Measurements from ENCODE around the gene NCOA3. TPM values are rescaled to one million over a fixed set of nuclear protein-coding genes. Genes with fewer than 3 reads are reported as not detected.
A peak's percentile ranks its signal among the peaks of the same experiment; 100 is the strongest.
"Not testable (repeated sequence)": the region's sequence is repeated elsewhere in the genome, so short reads cannot be mapped to it uniquely, and the experiment has no call there.

The NCOA3 gene
- polyA plus RNA-seq, 4 donors: 30.8 to 41.2 (median 37.5) TPM

GRCh38 chr20:47466704-47467459 is 34.8 kb upstream of the NCOA3 start:
- DNase-seq (ENCODE audit: low read depth in 4 of 4, low spot score in 3 of 4): peak in 3 of 4 donors; percentile 9 to 35 (median 31)

- no peak for DNase-seq (ENCODE audit: low read depth in 4 of 4, low spot score in 3 of 4)
These were observed 33.2 kb upstream of the NCOA3 start for GRCh38 chr20:47468290-47469050.

GRCh38 chr20:47475419-47476044 is 26.2 kb upstream of the NCOA3 start:
- DNase-seq (ENCODE audit: low read depth in 4 of 4, low spot score in 3 of 4): no peak

DNA sequence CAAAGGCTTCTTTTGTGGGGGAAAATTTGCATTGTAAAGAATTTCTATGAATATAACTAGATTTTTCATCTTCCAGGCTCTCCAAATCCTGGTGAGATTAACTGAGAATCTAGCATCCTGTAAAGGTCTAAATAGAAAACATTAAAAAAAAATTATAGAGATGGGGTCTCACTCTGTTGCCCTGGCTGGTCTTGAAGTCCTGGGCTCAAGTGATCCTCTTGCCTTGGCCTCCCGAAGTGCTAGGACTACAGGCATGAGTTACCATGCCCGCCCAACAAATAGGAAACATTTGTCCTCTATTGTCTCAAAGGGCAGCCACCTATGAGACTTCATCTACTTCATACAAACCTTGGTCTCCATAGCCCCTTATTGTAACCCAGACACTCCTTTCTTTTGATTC is 25.2 kb upstream of the NCOA3 start:
- no peak for DNase-seq (ENCODE audit: low read depth in 4 of 4, low spot score in 3 of 4)

DNA sequence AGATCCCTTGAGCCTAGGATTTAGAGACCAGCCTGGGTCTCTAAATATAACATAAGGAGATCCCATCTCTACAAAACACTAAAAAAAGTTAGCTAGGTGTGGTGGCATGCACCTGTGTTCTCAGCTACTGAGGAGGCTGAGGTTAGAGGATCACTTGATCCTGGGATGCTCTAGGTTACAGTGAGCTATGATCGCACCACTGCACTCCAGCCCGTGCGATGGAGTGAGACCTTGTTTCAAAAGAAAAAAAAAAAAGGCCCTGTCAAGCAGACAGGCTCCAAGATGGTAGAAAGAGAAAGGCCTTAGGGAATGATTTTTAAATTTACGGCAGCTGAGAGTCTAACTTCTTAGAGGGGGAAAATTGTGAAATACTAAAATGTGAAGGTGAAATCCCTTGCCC is 22.6 kb upstream of the NCOA3 start:
- no peak for DNase-seq (ENCODE audit: low read depth in 4 of 4, low spot score in 3 of 4)

DNA sequence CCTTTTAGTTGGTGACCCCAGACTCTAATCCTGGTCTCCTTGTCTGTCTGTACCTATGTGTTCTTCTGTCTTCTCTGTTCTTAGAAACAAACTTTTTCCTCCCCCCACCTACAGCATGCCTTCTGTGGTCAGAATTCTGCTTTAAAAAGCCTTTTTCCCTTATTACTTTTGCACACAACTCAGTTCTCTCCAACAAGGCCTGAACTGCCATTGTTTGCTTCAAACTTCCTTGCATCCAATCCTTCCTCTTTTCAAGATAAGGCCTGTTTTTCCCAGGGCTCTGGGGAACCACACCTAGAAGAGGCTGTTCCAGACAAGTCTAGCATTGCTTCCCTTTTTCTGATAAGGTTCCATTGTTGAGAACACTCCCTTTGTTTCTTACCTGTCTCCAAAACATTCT is 22.2 kb upstream of the NCOA3 start:
- DNase-seq (ENCODE audit: low read depth in 4 of 4, low spot score in 3 of 4): no peak

GRCh38 chr20:47480239-47480638 is 21.4 kb upstream of the NCOA3 start:
- no peak for DNase-seq (ENCODE audit: low read depth in 4 of 4, low spot score in 3 of 4)

DNA sequence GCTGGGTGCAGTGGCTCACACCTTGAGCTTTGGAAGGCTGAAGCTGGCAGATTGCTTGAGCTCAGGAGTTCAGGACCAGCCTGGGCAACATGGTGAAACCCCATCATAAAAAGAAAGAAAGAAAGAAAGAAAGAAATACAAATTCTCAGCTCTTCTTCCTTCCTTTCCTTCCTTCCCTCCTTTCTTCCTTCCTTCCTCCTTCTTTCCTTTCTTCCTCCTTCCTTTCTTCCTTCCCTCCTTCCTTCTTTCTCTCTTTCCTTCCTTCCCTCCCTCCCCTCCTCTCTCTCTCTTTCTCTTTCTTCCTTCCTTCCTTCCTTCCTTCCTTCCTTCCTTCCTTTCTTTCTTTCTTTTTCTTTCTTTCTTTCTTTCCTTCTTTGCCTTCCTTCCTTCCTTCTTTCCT is 21.0 kb upstream of the NCOA3 start:
- DNase-seq (ENCODE audit: low read depth in 4 of 4, low spot score in 3 of 4): no peak

DNA sequence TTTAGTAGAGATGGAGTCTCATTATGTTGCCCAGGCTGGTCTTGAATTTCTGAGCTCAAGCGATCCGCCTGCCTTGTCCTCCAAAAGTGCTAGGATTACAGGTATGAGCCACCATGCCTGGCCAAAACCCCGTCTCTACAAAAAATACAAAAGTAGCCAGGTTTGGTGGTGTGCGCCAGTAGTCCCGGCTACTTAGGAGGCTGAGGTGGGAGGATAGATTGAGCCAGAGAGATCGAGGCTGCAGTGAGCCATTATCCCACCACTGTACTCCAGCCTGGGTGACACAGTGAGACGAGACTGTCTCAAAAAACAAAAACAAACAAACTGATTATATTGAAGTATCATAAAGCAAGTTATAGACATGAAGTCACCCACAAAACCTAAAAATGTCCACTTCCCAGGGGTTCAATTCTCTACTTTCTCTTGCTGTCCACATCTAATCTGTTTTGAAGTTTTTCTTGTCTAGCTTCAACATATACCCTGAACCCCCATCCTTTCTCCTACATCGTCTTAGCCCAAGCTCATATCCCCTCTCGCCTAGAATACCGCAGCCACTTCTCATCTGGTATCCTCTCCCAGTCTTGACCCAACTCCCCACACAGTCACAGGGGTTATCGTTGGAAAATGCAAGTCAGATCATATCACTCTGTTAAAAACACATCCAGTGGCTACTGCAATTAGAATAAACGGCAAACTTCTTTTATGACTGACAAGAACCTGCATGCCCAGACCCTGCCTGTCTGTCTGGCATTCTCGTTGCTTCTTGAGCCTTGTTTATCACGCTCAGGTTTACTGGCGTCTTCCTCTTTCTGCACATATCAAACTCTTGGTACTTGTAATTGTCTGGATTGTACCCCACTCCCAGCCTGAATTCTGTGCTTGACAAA is 20.1 kb upstream of the NCOA3 start:
- DNase-seq (ENCODE audit: low read depth in 4 of 4, low spot score in 3 of 4): no peak

DNA sequence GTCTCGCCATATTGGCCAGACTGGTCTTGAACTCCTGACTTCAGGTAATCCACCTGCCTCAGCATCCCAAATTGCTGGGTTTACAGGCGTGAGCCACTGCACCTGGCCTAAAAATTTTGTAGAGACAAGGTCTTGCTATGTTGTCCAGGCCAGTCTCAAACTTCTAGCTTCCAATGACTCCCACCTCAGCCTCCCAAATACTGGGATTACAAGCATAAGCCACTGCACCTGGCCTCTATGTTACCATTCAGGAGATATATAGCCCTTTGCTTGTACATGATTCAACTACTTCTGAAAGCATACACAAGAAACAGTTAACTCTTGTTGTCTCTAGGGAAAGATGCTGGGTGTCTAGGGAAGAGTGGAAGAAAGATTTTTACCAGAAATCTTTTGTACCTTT is 19.0 kb upstream of the NCOA3 start:
- no peak for DNase-seq (ENCODE audit: low read depth in 4 of 4, low spot score in 3 of 4)

GRCh38 chr20:47484303-47484702 is 17.4 kb upstream of the NCOA3 start:
- no peak for DNase-seq (ENCODE audit: low read depth in 4 of 4, low spot score in 3 of 4)

GRCh38 chr20:47487175-47487917 is 14.3 kb upstream of the NCOA3 start:
- no peak for DNase-seq (ENCODE audit: low read depth in 4 of 4, low spot score in 3 of 4)

DNA sequence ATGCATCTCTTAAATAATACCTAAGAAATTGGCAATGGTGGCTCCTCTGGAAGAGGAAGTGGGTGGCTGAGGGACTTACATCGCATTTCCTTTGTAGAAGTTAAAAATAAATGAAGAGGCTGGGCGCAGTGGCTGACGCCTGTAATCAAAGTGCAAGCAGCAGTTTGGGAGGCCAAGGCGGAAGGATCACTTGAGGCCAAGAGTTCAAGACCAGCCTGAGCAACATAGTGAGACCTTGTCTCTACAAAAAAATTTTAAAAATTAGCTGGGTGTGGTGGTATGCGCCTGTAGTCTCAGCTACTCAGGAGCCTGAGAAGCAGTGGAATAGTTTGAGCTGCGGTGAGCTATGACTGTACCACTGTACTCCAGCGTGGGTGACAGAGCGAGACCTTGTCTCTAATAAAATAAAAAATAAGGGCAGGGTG is 12.2 kb upstream of the NCOA3 start:
- no peak for DNase-seq (ENCODE audit: low read depth in 4 of 4, low spot score in 3 of 4)

DNA sequence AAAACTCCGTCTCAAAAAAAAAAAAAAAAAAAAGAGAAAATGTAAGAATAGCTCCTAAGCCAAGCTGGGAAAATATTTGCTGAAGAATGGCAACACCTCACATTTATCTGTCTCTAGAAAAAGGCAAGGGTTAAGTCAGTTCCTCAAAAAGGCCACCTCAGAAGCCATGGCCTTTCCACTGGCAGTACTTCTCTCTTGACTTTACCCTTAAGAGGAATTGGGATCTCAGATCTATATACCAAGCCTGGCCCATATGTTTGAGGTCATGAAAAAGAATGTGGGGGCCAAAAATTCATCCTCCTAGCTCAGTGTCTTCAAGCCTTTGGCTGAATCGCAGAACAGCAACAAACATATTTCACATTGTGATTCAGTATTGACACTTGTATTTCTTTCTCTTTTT is 10.9 kb upstream of the NCOA3 start:
- no peak for DNase-seq (ENCODE audit: low read depth in 4 of 4, low spot score in 3 of 4)

DNA sequence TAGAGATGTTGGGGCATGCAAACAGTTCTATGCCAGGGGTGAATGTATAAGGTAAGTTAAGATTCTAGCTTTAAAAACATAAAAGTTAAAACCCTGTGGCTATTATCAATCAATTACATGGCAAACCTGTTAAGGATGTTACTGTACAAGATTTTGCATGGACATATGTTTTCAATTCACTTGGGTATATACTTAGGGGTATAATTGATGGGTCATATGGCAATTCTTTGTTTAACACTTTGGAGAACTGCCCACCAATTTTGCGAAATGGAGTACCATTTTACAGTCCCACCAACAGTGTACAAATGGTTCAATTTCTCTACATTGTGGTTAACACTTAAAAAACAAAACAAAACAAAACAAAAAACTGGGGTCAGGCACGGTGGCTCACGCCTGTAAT is 9.4 kb upstream of the NCOA3 start:
- DNase-seq (ENCODE audit: low read depth in 4 of 4, low spot score in 3 of 4): no peak

DNA sequence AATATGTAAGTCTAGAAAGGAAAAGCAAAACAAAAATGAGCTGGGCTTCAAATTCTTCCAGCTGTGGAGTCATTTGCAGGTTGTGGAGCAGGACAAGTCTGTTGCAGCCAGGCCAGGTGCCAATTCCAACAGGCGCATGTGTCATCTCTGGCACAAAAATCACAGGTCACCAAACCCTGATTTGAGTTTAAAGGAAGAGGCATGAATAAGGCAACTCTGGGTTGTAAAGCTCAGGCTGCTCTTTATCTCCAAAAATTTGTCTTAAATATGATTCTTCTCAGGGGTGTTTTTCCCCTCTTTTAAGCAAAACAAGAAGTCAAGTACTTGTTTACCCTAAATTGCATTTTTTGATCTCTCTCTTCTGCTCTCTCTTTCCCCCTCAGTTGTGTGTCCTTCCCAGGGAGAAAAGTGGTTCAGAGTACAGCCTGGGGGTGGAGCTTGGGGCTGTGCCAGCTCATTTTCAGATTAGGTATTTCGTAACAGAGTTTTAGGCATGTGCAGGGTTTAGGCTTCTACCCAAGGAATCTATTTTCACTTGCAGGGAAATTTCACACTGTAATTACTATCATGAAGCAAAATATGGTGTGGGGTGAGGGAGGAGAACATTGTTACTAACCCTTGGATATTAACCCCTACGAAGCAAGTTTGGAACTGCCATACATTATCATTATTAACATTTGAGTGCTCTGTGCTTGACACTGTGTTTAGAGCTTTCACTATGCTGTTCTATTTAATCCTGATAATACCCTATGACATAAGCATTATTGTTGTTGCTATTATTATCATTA is 8.3 kb upstream of the NCOA3 start:
- DNase-seq (ENCODE audit: low read depth in 4 of 4, low spot score in 3 of 4): peak in 3 of 4 donors; percentile 55 to 64 (median 57)

GRCh38 chr20:47493963-47494293 is 7.8 kb upstream of the NCOA3 start:
- no peak for DNase-seq (ENCODE audit: low read depth in 4 of 4, low spot score in 3 of 4)

DNA sequence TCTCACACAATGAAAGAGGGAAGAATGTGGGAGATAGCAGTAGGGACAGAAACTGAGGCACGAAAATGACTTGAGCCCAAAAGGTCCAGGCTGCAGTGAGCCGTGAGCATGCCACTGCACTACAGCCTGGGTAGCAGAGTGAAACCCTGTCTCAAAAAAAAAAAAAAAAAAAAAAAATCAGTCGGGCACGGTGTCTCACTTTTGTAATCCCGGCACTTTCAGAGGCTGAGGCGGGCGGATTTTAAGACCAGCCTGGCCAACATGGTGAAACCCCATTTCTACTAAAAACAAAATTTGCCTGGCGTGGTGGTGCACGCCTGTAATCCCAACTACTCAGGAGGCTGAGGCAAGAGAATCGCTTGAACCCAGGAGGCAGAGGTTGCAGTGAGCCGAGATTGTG is 7.1 kb upstream of the NCOA3 start:
- not testable (repeated sequence) for DNase-seq (ENCODE audit: low read depth in 4 of 4, low spot score in 3 of 4)

- no peak for DNase-seq (ENCODE audit: low read depth in 4 of 4, low spot score in 3 of 4)
These were observed 5.6 kb upstream of the NCOA3 start for GRCh38 chr20:47496118-47496517.
